ENCODE results near the gene PMPCA. TPM values are rescaled to one million over a fixed set of nuclear protein-coding genes. Genes with fewer than 3 reads are reported as not detected.

PMPCA gene
- total RNA-seq, 2 experiments from 2014 or later: 117 to 120 TPM

- ChIA-PET CTCF (no interaction called here), POLR2A (no interaction called here)
Measured at GRCh38 chr9:136389396-136389795, 21.1 kb upstream of the PMPCA start.

GRCh38 chr9:136391737-136392537 lies 18.5 kb upstream of the PMPCA start:
- ChIA-PET CTCF (interaction anchor here (1.5 kb wide), 1 partner anchor 9 kb away, joined by 5 read pairs; no protein-coding TSS in a partner anchor), POLR2A (no interaction called here)

- POLR2A ChIA-PET: no interaction called here
- CTCF ChIA-PET: interaction anchor here (1.2 to 1.5 kb wide), 2 partner anchors 8 to 11 kb away, joined by 3 to 5 read pairs; no protein-coding TSS in a partner anchor
Measured at GRCh38 chr9:136392538-136393449, 17.7 kb upstream of the PMPCA start.

GRCh38 chr9:136393531-136393930 lies 16.9 kb upstream of the PMPCA start:
- CTCF ChIA-PET: interaction anchor here (1.2 kb wide), 1 partner anchor 10 kb away, joined by 3 read pairs; no protein-coding TSS in a partner anchor
- POLR2A ChIA-PET: no interaction called here

GRCh38 chr9:136394312-136395019 lies 16.0 kb upstream of the PMPCA start:
- POLR2A ChIA-PET: no interaction called here
- CTCF ChIA-PET: no interaction called here

GRCh38 chr9:136395020-136395340 lies 15.5 kb upstream of the PMPCA start:
- POLR2A ChIA-PET: no interaction called here
- CTCF ChIA-PET: no interaction called here

- CTCF ChIA-PET: interaction anchor here (2.6 kb wide), 1 partner anchor 32 kb away, joined by 9 read pairs; the partner anchor contains the start of gene DNLZ
- POLR2A ChIA-PET: no interaction called here
Measured at GRCh38 chr9:136395345-136396218, 14.9 kb upstream of the PMPCA start.

GRCh38 chr9:136396219-136396515 lies 14.3 kb upstream of the PMPCA start:
- ChIA-PET POLR2A (no interaction called here), CTCF (interaction anchor here (2.6 kb wide), 1 partner anchor 33 kb away, joined by 9 read pairs; the partner anchor contains the start of gene DNLZ)

- CTCF ChIA-PET: interaction anchor here (2.6 kb wide), 1 partner anchor 34 kb away, joined by 9 read pairs; the partner anchor contains the start of gene DNLZ
- POLR2A ChIA-PET: no interaction called here
Measured at GRCh38 chr9:136397643-136398042, 12.8 kb upstream of the PMPCA start.

- POLR2A ChIA-PET: interaction anchor here (0.6 kb wide), 1 partner anchor 28 kb away, joined by 4 read pairs; no protein-coding TSS in a partner anchor
- CTCF ChIA-PET: interaction anchor here (2.6 to 4.0 kb wide), 2 partner anchors 12 to 35 kb away, joined by 9 to 24 read pairs; partner anchors contain the start of genes DNLZ, ENTR1 and PMPCA
Measured at GRCh38 chr9:136398286-136398685, 12.2 kb upstream of the PMPCA start.

GRCh38 chr9:136399176-136400037 lies 11.1 kb upstream of the PMPCA start:
- CTCF ChIA-PET: interaction anchor here (0.6 to 4.0 kb wide), 4 partner anchors 11 to 235 kb away, joined by 4 to 24 read pairs (median 10); partner anchors contain the start of genes DNLZ, ENTR1 and PMPCA
- POLR2A ChIA-PET: no interaction called here

GRCh38 chr9:136400038-136400834 lies 10.2 kb upstream of the PMPCA start, which contains the start of gene SNAPC4:
SNAPC4 (minus strand) TSS chr9:136400170; CDS start chr9:136398428, 1,742 bp downstream.
- POLR2A ChIA-PET: interaction anchor here (1.2 to 1.3 kb wide), 2 partner anchors 9 to 37 kb away, joined by 5 to 11 read pairs; partner anchors contain the start of genes DNLZ, ENTR1 and PMPCA

GRCh38 chr9:136401173-136401922 lies 9.1 kb upstream of the PMPCA start:
- CTCF ChIA-PET: interaction anchor here (0.6 to 4.0 kb wide), 5 partner anchors 9 to 721 kb away, joined by 3 to 24 read pairs (median 5); partner anchors contain the start of genes DNLZ, ENTR1 and PMPCA

More at GRCh38 chr9:136400038-136400834, 10.2 kb upstream of the PMPCA start, which contains the start of gene SNAPC4:
- CTCF ChIA-PET: interaction anchor here (0.7 to 4.0 kb wide), 5 partner anchors 8 to 37 kb away, joined by 3 to 24 read pairs (median 5); partner anchors contain the start of genes DNLZ, ENTR1 and PMPCA

GRCh38 chr9:136402067-136402466 lies 8.4 kb upstream of the PMPCA start:
- POLR2A ChIA-PET: no interaction called here
- CTCF ChIA-PET: interaction anchor here (0.6 to 4.0 kb wide), 3 partner anchors 8 to 720 kb away, joined by 3 to 24 read pairs (median 5); partner anchors contain the start of genes ENTR1 and PMPCA

More at GRCh38 chr9:136401173-136401922, 9.1 kb upstream of the PMPCA start:
- POLR2A ChIA-PET: interaction anchor here (1.2 to 1.3 kb wide), 2 partner anchors 8 to 38 kb away, joined by 5 to 11 read pairs; partner anchors contain the start of genes DNLZ, ENTR1 and PMPCA

- CTCF ChIA-PET: interaction anchor here (0.9 to 1.6 kb wide), 7 partner anchors 10 to 41 kb away, joined by 3 to 8 read pairs (median 3); partner anchors contain the start of gene DNLZ
- POLR2A ChIA-PET: interaction anchor here (0.7 to 1.2 kb wide), 3 partner anchors 41 to 143 kb away, joined by 3 read pairs; no protein-coding TSS in a partner anchor
Measured at GRCh38 chr9:136403538-136403914, 6.9 kb upstream of the PMPCA start.

Measured in activated CD8-positive, alpha-beta memory T cell treated with anti-CD3 and anti-CD28 coated beads for 36 hours (primary cell).